M059J (cell line): ENCODE measurements around the gene FAM219B. TPM values are rescaled to one million over a fixed set of nuclear protein-coding genes. Genes with fewer than 3 reads are reported as not detected.
A peak's percentile ranks its signal among the peaks of the same experiment; 100 is the strongest.

ENCODE experiments used
- DNase-seq: peaks from one replicate; pipeline ENCODE4 v3.0.0-alpha.2; 2012; ENCODE audit warnings: low read depth
- total RNA-seq: library from RNA; depleted of rRNA; stranded (reverse); fragments of >200 nt; shearing (Covaris generic); gene quantifications from 2 replicates; pipeline ENCODE4 v1.2.3, GENCODE V29; 2014

FAM219B gene
- total RNA-seq, 1 experiment from 2014 or later = 21.3 TPM

DNA sequence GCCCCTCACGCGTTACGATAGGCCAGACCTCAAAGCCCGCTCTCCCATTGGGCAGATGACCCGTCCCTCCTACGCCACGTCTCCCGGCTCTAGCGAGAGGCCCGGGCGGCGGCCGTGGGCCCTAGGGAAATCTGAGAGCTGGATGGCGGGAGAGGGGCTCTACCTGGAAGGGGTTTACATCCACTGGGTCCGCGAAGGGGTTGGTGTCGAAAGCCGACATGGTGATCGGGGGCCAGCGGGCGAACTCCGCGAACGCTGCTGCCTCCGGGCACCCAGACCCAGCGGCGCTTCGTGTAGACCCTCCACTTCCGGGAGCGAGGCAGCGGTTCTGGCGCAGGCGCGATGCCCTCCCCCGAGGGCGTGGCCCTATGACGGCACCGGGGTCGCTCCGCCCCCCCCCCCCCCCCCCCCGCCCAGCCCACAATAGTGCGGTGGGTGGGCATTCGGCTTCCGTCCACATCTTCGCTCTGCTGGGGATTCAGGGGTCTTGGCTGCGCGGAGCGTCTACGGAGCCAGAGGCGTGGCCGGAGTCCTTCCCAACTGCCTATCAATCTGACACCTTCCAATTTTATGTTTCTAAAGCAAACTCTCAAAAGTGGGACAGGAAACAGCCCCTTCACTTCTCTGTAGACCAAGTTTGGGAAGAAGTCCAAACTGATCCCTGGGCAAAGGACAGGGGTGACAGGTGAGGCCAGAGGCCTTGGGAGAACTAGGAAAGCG lies 33.5 kb downstream of the FAM219B start, which contains the start of gene SCAMP2:
SCAMP2 (minus strand) TSS at position 330 of the 720 bp plus-strand sequence; CDS start at position 220, 110 bp downstream.
- DNase-seq = peak; percentile 93

DNA sequence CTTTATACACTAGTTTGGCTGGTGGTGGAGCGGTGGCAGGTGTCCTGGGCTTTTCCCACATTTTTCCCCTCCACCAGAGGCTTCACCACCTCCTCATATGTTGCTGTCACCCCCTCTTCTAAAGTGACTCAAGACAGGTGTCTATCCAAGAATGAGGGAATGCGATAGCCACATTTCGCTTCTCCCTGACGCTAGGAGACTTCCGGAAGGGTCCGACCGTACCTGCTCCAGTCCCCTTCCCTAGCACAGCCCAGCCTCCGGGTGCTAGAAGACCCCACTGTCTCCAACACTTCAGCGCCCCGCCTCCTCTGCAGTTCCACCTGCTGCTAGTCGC lies 34.0 kb downstream of the FAM219B start:
- DNase-seq = no peak

DNA sequence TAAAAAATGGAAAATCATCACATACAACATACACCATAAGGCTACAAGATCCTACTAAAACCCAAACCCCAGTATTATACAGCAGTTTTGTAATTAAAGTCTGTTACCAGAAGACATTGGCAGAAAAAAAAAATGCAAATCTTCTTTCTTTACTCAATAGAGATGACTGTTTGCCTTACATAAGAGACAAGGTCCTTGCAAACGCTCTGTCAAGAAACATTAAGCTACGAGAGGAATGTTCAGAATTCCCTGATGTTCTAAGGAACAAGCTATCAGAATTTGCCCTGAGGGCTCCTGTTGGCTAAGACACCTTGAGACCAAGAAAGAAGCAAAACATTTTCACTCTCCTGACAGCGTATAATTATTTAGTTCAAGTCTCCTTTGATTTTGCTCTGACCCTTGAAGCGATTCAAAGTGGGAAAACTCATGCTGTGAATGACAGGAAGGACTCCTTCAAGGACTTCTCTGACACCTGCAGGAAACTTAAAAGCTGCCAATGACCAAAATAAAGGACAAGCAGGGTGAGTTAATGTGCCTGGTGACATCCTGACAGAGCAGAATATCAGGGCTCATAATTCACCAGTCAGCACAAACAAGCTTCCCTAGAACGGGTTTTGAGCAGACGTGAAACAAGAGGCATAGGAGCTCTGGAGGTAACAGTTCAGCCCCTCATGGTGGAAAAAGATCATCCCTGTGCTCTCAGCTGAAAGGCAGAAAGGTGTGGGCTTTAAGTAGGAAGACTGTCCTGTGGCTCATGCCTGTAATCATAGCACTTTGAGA lies 36.0 kb downstream of the FAM219B start:
- peak; percentile 35 for DNase-seq

DNA sequence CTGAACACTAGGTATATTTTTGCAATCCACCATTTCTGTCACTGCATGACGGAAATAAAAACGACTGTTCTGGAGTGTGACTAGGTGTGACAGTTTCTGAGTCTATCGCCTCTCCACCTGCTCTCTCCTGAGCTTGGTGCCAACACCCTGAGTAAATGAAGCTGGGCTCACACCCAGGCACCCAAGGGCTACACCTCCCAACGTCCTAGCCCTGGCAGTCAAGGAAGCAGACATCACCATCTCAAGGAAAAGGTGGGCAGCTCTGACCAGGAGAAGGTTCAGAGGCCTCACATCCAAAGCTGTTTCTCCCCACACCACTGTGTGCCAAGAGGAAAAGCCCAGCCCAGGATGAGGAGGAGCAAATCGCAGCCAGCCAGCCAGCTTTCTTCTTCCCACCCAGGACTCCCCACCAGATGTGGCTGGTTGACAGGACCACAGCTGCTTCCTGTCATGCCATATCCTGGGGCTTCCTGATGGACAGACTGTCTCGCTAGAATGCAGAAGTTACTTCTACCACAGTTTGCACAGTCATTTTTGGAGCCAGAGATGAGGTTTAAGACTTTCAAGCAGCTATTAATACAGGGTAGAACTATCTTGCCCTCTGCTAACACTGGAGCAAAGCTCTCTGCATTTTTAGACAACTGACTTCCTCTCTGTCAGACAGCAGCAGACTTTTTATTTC lies 36.8 kb downstream of the FAM219B start:
- DNase-seq = no peak

DNA sequence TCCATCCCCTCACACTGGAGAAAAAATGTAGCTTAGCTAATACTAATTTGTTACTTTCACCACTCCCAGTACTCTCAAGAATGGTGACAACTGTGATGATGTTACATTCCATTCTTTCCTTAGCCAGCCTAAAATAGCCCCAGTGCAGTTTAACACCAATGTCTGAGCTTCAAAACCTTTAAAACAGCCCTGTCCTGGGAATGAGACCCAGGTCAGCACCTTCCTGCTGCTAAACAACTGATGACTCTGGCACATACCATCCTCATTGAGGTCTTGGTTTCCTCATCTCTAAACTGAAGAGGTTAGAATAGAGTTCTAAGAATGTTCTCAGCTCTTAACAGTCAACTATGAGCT lies 37.3 kb downstream of the FAM219B start:
- no peak for DNase-seq

DNA sequence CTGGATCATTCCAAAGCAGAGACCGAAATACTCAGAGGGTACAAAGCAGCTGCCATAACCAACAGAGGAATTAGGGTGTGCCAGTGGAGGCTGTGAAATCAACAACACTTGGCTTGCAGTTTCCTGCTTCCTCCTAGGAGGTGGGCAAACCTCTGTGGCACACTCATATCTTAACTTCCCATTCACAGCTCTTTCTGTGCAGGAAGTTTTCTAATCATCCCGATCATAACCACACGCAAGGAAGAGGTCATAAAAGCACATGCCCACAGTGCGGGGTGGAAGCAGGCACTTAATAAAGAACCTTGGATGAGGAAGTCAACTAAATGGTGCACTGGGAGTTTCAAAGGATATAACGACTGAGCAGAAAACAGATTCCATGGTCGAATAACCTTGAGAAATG lies 38.6 kb downstream of the FAM219B start:
- no peak for DNase-seq

DNA sequence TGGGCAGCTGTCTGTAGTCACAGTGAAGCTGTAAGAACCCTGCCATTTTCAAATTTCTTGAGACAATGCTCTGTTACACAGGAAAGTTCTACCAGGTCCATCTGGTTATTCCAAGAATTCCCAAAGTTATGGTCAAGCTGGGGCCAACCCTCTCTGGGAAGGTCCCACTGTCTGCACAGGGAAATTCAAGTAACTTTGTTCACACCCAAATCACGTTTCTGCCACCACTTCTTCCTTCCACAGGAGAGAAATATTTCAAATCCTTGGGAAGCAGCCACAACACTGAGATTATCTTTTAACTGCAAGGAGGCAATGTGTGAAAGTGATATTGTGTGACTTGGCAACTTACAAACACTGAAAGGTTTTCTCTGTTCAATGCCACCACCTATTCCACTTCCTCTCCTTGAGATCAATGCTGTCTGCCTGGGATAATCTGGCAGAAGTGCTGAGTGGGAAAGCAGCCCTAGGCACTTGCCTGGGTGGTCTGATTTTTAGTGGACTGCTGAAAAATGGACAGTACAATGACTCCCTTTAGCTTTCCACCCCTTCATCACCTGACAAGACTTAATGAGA lies 39.1 kb downstream of the FAM219B start:
- DNase-seq = no peak

DNA sequence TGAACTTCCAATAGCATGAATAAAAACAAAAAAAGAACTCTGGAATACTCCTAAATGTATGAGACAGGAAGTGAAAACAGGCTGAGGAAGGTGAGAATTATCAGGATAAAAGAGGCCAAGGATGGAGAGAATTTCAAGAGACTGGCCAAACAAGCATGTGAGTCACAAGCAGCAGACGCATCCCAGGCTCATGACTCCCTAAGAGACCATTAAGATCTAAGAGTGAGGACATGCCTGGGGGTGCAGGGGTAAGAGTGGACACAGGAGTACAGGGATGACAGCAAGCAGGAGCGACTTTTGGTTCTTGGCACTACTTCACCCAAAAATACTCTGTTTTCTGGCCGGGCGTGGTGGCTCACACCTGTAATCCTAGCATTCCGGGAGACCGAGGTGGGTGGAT lies 40.6 kb downstream of the FAM219B start:
- peak; percentile 68 for DNase-seq

DNA sequence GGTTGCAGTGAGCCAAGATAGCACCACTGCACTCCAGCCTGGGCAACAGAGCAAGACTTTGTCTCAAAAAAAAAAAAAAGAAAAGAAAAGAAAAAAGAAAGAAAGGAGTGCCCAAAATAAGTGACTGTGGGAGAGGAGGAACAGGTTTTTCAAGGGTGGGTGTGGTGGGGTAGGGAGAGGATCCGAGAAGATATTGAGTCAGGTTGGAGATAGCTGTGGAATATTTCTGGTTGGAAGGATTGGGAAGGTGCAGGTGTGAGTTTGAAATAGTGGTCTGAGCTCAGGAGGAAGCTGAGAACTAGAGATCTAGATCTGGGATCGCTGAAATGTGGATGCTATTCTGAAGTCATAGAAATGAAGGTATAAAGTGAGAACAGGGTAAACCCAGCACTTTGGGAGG lies 41.3 kb downstream of the FAM219B start:
- DNase-seq = no peak

DNA sequence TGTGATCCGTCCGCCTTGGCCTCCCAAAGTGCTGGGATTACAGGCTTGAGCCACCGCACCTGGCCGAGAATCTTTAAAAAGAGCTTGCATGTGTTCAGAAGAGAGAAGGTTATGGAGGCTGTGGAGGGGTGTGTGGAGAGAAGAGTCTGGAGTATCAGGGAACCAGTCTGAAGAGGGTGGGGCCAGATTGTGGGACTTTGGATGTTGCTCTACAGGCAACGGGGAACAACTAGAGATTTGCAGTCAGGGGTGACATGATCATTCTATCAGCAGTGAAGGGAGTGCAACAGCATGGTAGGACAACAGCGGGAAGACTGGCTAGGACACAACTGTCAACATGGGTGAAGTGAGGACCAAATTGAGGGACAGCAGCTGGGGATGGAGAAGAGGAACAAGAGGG lies 42.4 kb downstream of the FAM219B start:
- no peak for DNase-seq

DNA sequence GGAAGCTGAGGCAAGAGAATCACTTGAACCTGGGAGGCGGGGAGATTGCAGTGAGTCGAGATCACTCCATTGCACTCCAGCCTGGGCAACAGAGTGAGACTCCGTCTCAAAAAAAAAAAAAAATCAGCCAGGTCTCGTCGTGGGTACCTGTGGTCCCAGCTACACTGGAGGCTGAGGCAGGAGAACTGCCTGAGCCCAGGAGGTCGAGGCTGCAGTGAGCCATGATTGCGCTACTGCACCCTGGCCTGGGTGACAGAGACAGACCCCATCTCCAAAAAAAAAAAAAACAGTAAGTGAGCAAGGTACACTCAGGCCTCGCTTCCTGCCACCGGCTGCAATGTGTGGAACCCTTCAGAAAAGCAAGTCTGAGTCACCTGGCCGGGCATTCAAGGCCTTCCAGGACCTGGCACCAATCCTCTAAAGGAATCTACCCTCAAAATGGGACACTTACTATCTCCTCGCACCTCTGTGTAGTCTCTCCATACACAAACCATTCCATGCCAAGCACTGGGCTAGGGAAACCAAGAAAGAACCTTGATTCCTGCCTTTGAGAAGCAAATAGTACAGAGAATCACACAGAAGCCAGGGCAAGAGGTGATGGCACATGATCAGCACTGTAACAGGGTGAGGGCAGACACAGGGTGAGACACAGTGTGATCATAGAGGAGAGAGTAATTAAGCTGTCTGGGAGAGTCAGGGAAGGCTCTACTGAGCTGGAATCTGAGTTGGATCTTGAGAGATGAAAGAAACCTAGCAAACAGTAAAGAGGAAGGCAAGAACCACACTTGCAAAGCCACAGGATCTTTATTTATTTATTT lies 43.2 kb downstream of the FAM219B start:
- peak; percentile 78 for DNase-seq

DNA sequence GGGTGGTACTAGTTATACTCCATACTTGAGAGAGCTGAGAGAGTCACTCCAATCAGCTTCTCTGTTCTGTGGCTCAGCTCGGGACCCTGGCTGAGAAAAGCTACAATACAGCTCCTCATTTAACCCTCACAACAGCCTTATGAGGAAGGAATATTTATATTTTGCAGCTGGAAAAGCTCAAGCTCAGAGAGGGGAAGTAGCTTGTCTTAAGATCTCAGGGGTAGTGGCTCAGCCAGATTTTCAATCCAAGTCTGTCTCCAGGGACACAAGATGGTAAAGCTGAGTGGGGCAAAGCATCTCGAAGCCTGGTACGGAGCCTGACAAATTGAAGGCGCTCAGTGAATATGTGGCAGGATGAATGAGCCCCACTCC lies 48.3 kb downstream of the FAM219B start:
- no peak for DNase-seq

DNA sequence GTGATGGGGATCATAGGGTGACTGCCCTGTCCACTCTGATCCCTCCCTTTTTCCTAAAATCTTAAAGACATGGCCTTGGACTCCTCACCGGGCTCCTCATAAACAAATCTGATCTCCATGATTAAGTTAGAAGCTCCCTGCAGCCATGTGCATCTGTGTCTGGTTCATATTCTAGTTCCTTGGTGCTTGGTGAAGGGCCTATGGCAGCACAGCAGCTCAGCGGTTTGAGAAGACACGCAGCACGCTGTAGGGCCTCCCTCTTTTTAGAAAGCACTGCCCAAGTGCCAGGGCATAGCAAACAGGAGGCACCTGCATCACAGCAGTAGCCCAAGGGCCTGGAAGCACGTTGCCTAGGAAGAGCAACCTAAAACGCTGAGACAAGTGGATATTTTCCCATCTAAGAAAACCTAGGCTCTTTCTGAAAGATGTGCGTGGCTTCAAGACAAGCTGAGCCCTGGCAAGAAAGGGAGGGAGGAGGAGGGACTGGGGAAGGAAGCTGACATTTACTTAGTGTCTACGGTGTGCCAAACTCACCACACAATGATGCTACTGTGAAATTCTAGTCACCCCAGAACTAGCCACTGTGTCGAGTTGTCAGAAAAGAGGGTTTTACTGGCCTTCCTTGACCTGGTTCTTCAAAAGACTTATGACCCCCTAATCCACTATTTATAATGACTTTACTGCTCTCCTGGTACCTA lies 48.8 kb downstream of the FAM219B start:
- no peak for DNase-seq

DNA sequence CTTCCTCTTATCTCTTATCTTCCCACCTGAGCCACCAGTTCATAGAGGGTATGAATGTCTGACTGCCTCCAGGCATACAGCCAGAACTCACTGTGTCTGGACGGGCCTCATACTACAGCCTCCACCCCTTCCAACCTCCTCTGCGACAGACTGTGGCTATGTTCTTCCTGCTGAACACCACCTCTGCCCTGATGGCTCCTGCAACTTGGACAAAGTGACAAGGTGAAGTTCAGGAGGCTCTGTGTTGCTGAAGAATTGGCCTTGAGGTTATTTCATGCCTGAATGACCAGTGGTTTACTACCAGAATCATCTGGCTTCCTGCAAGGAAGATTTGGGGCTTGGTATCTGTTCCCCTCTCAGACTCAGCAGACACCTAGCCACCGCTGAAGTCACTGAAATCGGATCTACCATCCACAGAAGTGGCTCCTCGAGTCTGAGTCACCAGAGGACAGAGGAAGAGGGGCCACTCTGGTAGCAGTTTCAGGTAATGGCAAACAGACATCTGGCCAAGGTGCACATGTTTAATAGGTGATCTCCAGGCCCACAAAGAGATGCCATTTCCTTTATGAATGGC lies 49.5 kb downstream of the FAM219B start:
- no peak for DNase-seq

DNA sequence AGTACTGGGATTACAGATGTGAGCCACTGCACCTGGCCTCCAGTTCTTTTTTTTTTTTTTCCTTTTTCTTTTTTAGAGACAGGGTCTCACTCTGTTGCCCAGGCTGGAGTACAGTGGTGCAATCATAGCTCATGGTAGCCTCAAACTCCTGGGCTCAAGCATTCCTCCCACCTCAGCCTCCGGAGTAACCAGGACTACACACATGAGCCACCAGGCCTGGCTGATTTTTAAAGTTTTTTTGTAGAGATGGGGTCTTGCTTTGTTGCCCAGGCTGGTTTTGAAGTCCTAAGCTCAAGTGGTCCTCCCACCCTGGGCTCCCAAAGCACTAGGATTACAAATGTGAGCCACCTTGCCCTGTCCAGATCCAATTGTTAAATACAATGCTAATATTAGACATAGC lies 50.1 kb downstream of the FAM219B start:
- DNase-seq = no peak

DNA sequence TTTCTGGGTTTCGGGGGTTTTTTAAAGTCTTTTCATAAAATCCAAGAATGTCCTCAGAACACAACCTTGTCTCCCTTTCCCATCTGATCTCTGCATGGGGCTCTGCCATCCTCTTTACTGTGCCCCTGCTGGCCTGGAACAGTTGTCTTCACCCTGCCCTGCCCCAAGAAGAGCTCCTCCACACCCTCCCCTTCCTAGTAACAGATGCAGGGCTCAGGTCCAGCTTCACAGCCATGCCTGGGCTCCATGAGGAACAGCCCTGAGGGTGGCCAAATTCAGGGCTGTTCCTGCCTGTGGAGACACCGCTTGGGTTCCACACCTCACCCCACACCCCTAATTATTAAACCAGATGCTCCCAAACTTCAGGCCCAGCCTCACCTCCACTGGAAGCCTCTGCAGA lies 50.8 kb downstream of the FAM219B start:
- DNase-seq = no peak

DNA sequence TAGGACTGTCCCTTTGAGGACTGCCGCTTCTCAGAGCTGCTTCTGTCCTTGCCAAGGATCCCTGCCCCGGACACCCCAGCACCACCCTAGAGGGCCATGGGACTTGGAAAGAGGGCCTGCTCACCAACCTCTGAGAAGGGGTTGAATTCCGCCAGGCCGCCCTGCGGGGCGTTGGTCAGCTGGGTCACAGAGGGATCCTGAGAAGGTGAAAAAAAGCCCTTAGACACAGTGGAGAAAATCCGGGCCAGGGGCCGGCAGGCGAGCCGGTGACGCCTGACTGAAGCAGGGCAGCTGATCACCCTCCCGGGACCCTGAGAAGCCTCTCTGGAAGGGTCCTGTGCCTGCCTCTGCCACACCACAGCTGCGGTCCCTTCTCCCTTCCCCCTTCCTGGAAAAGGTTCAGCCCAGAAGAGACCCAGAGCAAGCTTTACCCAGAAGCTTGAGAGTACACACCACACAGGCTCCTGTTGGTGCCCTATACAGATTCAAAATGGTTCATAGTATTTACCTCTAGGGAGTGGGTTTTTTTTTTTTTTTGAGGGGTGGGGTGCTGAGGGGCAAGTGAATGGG lies 52.1 kb downstream of the FAM219B start:
- no peak for DNase-seq

DNA sequence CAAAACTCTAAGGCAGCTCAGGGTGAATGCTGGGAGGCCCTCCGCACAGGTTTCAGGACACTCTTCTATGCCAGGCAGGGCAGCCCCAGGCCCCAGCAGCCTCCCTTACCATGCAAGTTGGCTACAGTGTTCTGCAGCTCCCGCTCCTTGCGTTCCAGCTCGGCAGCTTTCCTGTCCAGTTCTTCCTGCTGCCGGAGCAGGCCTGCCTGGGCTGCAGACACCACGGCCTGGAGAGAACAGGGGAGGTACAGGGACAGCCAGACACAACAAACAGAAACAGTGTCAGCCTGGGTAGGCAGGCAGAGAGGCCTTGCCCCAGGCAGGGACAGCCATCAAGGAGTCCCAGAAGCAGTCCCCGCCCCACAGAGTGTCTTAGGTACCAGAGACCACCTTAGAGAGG lies 54.7 kb downstream of the FAM219B start:
- no peak for DNase-seq

DNA sequence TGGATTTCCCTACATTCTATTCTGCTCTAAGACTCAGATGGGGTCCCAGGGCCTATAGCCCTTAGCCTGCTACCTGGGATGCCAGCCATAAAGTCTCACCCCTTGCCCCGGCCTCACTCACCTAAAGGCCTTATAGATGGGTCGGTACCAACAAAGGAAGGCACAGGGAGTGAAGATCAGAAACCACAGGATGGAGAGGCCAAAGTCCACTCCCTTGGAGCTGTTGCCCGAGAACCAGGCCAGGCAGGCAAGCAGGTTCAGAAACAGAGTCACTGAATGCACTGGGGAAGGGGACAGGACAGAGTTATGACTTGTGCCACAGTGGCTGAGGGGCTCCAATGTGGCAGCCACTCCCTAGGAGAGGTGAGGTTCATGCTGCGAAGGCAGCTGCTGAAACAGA lies 56.3 kb downstream of the FAM219B start:
- no peak for DNase-seq
